Inflammatory macrophage treated with lipopolysaccharide for 1 hour (primary cell): ENCODE measurements around the gene BPIFB6.
"Not testable (repeated sequence)": the region's sequence is repeated elsewhere in the genome, so short reads cannot be mapped to it uniquely, and the experiment has no call there.

Experiments
- DNase-seq, 2 donors: peaks; one replicate each; pipeline ENCODE4 v3.0.0-alpha.2; 2020 to 2022

Gene BPIFB6

DNA sequence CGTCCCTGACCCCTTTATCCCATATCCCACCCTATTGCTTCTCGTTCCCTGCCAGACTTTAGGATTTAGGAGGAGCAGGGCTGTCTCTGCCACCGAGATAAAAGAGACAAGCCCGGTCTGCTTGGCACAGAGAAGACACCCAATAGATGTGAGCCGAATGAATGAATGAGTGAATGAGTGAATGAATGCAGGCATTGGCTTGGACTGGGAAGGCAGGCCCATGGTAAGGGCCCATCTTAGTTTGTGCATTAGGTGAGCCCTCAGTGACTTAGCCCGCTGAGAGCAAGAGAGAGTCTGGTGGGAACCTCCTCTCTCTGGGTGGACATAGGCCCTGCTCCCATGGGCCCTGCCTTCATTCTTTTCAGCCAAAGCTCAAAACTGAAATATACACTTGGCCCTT lies 879 bp upstream of the BPIFB6 start:
- no peak for DNase-seq

DNA sequence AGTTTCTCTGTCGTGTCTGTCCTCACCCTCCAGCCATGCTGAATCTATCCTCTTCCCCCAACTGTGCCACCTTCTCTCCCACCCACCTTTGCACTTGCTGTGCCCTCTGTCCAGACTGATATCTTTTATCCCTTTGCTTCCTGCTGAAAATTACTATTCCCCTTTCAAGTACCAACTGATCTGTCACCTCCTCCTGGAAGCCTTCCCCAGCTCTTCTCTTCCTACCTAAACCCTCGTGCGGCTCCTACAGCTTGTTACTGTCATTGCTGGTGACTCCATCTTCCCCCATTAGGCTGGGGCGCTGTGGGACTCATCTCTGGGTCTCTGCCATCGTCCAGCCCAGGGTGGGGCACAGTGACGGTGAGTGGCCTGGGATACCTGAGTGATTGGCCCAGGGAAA lies 1.1 kb downstream of the BPIFB6 start:
- no peak for DNase-seq

DNA sequence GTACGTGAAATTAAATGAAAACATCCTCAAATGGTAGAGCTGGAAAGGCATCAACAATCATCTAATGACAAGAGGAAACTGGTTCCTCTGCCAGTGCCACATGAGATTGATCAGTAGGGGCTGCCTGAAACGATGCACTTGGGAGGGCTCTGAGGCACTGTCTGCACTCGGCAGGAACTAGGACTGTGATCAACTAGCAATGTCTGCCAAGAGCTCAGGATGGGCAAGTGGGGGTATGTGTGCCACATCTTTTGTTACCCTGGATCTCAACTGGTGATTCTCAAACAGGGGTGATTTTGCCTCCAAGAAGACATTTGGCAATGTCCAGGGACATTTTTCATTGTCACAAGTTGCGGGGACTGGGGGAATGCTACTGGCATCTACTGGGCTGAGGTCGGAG lies 1.9 kb downstream of the BPIFB6 start:
- DNase-seq = no peak

DNA sequence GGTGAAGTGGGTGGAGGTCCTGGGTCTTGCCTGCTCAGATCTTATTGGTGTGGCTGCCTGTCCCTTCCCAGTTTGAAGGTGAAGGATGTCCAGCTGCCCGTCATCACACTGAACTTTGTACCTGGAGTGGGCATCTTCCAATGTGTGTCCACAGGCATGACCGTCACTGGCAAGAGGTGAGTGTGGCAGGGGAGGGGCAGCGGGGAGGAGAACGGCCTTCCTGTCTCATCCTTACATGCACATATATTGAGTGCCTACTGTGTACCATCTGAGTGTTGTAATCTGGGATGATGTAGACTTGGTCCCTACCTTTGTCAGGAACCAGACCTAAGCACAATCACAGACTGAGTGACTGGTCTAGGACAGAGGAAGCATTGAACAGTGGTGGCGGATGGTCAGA lies 2.7 kb downstream of the BPIFB6 start:
- DNase-seq = no peak

DNA sequence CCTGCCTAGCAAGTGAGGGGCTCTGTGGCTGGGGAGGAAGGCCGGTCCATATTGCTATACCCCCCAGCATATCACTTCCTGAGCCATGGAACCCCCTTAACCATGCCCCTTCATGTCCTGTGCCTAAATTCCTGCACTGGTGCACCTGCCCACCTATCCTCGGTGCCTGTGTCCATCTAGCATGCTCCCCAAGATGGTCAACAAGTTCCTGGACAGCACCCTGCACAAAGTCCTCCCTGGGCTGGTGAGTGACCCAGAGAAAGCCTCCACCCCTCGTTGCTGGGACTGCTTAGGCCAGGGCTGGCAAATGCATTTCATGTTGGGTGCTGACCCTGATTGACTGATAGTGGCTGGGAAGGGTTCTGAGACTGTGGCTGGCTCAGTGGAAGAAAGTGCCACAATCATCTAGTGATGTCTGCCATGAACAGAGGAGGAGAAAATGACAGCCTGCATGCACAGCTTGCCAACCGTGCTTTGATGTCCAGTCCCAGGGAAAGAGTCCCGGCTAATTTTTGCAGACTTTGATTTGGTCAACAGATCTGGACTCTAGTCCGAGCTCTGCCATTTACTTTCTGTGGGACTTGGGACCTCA lies 3.5 kb downstream of the BPIFB6 start:
- DNase-seq = no peak

DNA sequence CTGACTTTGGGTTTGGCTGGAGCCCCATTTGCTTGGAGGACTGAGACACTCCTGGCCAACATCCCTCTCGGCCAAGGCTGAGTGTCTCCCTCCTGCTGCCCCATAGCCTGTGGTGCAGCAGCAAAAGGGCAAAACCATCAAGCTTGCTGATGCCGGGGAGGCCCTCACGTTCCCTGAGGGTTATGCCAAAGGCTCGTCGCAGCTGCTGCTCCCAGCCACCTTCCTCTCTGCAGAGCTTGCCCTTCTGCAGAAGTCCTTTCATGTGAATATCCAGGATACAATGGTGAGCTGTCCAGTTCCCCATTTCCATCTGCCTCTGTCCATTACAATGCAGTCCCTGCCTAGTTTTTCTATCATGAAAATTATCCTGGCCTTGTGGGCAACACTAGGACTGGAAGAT lies 6.0 kb downstream of the BPIFB6 start:
- no peak for DNase-seq

DNA sequence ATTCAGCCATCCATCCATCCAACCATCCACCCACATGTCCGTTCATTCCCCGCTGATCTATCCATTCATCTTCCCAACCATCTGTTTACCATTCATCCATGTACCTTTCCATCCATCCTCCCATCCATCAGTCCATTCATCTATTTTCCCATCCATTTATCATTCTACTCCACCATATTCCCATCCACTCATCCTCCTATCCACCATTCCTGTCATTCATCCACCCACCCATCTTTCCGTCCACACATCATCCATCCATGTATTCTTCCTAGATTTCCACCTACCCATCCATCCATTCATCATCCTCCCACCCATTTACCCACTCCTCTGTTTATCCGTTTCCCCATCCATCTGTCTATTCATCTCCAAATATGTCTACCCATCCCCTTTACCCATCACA lies 6.8 kb downstream of the BPIFB6 start:
- no peak for DNase-seq

DNA sequence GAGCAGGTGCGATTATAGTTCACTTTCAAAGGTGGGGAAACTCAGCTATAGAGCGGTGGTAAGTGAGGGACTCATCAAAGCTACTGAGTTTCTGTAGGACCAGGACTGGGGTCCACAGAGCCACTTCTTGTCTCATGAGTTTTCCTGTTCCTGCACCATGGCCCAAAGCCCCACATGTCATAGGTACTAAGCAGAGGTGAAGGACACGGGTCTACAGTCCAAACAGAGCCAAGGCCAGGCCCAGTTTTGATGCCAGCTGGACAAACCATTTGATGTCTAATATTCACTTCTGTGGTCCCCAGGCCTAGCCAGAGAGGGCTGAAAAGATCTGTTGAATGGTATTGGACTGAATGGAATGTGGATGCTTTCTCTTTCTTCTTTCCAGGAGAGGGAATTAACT lies 11.0 kb downstream of the BPIFB6 start:
- DNase-seq = no peak

DNA sequence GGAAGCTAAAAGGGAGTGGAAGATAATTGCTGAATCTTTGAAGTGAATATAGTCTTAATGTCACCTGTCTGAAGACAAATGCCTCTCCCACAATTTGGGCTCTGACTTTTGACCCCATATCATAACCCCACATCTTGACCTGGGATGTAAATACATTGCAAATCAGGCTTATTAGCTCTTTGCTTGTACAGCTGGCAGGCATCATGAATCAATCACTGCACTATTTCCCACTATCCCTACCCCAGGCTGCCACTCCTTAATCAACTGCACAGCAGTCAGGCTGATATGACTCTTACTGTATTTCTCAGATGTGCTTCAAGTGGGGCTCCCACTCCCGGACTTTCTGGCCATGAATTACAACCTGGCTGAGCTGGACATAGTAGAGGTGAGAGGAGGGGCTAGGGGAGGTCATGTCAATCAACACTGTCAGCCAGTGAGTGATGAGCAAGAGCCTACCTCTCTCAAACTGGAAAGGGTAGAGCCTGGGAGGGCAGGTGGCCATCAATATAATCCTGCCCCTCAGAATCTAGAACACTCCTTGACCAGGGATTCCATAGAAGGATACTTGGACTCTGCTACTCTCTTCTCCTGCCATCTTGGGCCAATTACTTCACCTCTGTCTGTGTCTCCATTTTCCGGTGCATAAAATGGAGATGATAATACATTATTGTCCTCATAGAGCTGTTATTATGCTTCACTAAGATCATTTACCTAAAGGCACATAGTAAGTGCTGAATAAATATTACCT lies 11.7 kb downstream of the BPIFB6 start:
- DNase-seq = no peak

DNA sequence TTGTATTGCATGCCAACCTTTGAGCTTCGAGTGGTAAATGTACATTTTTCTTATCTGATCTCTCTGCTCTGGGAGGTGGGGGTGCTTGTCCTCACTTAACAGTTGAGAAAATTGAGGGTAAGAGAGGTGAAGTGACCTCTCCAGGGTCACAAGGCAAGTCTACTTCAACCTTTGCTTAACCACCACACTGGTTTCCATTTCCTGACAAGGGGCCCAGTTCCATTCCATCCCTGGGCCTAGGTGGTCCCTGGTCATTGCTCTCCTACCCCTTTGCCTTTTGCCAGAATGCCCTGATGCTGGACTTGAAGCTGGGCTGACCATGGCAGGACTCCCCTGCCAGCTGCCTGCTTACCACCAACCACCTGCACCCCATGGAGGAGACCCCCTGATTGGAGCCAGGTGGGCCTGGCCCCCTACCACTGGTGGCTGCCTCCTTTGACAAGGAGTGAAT lies 12.3 kb downstream of the BPIFB6 start:
- no peak for DNase-seq

DNA sequence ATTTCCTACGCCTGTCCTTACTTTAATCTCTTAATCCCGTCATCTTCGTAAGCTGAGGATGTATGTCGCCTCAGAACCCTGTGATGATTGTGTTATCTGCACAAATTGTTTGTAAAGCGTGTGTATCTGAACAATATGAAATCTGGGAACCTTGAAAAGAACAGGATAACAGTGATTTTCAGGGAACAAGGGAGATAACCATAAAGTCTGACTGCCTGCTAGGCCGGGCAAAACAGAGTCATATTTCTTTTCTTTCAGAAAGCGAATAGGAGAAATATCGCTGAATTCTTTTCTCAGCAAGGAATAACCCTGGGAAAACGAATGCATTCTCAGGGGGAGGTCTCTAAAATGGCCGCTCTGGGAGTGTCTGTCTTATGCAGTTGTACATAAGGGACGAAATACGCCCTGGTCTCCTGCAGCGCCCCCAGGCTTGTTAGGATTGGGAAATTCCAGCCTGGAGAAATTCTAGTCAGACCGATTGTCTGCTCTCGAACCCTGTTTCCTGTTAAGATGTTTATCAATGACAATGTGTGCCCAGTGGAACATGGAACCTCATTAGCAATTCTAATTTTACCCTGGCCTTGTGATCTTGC lies 13.8 kb downstream of the BPIFB6 start:
- DNase-seq = not testable (repeated sequence)

DNA sequence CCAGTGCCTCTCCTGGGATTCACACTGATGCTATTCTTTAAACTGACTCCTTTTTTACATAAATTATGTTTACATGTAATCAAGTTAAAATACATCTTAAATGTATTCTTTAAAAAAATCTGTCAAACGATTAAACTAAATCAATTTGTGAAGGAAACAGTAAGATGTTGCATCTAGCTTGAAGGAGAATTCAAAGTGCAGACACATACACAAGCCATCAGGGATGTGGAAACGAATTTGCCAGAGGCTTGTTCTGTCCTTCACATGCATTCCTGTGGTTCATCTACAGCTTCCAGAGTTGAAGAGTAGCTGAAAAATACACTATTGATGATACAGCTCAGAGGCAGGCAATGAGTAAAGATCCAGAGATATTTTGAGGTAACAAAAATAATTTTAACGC lies 15.0 kb downstream of the BPIFB6 start:
- no peak for DNase-seq

DNA sequence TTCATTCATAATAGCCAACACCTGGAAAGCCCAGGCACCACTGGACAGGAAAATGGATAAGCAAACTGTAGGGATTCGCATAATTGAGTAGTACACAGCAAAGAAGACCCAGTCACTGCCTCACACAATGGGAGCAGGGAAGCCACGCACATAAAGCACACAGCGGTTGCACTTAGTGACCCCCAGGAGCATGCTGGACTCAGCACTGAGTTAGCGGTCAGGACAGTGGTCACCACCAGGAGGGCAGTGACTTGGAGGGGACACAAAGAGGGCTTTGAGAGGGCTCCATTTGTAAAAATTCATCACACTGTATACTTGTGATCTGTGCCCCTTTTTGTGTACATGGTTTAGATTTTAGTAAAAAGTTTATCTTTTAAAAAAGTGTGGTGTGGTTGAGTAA lies 19.9 kb downstream of the BPIFB6 start:
- DNase-seq = no peak

DNA sequence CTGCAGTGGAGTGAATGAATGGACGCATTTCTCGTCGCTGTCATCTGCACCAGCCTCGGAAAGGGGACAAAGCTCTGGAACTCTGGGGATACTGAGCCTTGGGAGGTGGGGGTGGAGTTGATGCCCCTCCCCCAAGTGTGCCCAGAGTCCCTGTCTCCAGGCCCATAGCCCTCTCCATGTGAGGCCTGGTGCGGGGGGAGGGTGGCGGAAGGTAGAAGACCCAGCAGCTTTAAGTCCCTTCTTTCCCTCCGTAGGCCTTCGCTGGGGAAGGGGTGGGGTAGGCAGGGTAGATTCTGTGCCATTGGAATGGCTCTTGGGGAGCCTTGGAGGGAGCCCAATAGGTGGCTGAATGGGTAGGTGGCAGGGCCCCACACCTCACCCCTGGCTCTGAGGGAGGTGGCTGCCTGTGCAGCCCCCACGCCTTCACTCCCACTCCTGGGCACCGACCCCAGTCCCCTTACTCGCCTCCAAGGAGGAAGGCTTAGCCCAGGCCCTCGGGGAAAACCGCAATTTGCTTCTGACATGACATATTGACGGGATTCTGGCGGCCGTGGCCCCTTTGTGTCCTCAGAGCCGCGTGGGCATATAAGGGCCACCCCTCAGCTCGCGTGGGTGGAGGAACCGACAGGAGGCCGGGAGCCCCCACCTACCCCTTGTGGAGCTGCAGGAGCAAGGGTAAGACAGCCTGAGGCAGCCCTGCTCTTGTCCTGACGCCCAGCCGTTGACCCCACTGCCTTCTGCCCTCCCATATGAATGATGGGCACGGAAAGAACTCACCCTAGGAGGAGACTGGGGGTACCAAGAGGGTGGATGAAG lies 22.1 kb downstream of the BPIFB6 start, which contains the start of gene BPIFB3:
Gene BPIFB3 (plus strand): TSS at position 613 of the 816 bp plus-strand sequence. CDS start 1,533 bp downstream, outside the sequence.
- no peak for DNase-seq

DNA sequence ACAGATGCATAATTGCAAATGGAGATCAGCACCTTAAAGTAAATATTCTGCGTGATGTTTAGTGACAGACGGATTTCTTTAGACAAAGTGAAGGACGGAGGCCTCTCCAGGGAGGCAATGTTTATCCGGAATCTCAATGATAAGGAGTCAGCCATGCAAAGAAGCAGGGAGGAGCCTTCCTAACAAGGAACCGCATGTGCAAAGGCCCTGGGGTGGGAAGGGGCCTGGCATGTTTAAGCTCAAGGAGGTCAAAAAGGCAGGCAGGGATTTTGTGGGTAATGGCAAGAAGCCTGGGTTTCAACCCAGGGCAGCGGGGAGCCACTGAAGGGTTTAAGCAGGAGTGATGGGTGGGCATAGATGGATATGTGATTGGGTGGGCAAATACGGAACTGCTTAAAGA lies 22.9 kb downstream of the BPIFB6 start:
- no peak for DNase-seq

DNA sequence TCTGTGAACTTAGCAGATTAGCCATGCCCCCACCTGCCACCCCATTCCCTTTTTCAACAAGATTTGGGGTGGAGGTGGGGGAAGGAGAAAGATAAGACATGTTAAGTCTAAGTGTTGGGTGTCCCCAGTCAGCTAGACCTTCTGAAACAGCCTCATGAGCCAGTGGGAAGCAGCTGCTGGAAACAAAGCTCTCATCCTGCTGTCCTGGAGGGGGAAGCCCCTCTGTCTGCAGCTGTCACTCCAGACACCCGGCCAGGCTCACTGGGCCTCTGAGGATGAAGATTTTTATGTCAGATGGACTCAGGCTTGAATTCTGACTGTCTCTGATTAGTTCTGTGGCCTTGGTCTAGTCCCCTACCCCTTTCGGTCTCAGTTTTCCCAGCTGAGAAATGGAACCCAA lies 23.3 kb downstream of the BPIFB6 start:
- no peak for DNase-seq

DNA sequence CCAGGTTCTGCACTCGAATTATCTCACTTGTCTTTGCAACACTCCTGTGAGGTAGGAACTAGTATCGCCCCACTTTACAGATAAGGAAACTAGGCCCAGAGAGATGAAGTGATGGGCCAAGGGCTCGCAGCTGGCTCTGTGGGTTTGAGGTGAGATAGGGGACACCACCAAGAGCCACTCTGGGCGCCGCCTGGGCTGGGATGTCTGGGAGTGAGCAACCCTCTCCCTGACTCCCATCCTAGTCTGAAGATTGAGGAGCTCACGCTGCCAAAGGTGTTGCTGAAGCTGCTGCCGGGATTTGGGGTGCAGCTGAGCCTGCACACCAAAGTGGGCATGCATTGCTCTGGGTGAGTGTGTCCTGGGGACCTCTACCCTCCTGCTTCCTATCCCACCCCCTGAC lies 27.7 kb downstream of the BPIFB6 start:
- DNase-seq = no peak

DNA sequence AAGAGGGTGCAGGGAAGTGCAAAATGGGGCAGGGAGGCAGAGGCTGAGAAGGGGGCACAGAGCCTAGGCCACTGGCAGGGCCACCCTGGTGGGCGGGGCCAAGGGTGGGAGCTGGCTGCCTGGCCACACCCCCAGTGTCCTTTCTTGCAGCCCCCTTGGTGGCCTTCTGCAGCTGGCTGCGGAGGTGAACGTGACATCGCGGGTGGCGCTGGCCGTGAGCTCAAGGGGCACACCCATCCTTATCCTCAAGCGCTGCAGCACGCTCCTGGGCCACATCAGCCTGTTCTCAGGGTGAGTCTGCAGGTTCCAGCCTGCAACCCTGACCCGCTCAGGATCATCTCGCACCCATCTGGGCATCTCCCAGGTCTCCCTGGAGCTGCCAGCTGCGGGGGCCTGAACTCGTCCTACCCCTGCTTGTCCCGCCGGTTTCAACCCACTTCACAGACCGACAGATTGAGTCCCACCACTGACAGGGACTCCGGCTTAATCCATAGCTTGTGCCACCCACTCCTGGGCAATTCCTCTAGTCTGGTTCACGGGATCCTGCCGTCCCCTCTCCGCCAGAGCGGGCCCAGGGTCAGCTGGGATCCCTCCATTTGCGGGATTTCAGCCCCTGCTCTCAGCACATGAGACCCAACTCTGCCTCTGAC lies 28.4 kb downstream of the BPIFB6 start:
- DNase-seq = no peak

DNA sequence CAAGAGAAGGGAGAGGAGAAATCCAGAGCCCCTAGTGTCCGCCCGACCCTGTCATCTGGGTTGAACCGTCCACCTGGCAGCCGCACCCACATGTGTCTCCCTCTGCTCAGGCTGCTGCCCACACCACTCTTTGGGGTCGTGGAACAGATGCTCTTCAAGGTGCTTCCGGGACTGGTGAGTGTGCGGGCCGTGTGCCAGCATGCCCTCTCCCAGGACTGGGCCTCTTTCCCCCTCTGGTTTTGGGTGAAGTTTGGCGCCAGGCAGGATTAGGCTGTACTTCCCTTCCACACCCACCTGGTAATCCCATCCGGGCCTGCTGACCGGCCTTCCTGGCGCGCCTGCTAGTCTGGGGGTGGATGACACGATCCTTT lies 30.2 kb downstream of the BPIFB6 start:
- no peak for DNase-seq

DNA sequence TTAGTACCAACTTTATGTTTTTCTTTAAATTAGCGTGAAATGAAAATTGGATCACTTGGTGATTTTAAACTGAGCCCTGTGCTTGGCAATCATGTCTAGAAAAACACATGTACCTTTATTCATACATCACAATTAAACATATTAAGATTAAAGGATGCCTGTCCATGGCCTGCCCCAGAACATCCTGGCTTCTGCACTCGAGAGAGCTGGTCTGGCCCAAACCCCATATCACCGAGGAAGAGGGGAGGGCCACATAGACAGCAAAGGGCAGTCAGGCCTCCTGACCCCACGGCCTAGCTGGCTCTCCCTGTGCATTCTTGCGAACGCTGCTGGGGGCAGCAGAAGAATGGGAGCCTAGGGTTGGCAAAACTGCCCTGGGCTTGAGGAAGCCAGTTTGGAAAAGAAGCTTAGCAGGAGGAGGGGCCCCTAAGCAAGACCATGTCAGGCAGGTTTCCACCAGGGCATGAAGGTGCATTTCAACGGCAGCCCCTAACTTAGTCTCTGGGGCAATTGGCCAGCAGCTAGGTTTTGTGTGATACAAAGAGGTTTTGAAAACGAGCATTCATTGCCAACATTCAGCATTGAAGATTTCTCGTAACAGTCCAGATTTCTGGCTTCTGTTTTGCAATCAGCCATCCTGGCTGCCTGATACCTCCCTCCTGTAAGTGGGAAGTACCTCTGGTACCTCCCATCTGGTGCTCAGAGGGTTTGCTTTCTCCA lies 30.8 kb downstream of the BPIFB6 start:
- DNase-seq = no peak

DNA sequence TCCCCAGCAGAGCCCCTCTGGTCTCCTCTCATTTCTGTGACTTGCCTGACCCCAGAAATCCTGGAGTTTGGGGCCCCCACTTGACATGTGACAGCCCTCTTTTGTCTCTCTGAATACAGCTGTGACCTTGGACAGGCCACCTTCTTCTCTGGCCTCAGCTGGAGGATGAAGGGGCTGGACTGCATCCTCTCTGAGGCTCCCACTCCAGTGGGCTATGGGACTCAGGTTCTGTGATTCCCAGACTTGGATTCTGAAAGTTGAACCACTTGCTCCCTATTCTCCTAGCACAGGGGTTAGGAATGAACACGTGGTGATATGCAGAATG lies 31.3 kb downstream of the BPIFB6 start:
- no peak for DNase-seq

DNA sequence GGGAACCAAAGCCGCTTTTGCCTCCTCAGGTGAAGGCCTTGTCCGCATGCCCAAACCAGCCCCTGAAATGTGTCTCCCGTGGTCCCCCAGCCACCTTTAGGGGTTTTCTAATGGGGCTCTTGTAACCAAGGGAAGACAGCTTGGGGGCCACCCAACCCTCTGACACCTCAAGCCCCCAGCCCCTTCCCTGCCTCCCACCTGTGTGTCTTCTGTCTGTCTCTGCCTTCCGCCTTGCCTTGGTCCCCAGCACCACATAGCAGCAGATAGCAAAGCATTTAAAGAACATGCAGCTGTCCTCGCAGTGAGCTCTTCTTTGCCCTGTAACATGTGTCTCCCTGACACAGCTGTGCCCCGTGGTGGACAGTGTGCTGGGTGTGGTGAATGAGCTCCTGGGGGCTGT lies 31.8 kb downstream of the BPIFB6 start:
- DNase-seq = no peak
